ENCODE data around the gene ANO10. TPM values are rescaled to one million over a fixed set of nuclear protein-coding genes. Genes with fewer than 3 reads are reported as not detected.
A peak's percentile ranks its signal among the peaks of the same experiment; 100 is the strongest.

Gene ANO10
- total RNA-seq, 1 donor from 2014 or later, result 41.5 TPM

DNA sequence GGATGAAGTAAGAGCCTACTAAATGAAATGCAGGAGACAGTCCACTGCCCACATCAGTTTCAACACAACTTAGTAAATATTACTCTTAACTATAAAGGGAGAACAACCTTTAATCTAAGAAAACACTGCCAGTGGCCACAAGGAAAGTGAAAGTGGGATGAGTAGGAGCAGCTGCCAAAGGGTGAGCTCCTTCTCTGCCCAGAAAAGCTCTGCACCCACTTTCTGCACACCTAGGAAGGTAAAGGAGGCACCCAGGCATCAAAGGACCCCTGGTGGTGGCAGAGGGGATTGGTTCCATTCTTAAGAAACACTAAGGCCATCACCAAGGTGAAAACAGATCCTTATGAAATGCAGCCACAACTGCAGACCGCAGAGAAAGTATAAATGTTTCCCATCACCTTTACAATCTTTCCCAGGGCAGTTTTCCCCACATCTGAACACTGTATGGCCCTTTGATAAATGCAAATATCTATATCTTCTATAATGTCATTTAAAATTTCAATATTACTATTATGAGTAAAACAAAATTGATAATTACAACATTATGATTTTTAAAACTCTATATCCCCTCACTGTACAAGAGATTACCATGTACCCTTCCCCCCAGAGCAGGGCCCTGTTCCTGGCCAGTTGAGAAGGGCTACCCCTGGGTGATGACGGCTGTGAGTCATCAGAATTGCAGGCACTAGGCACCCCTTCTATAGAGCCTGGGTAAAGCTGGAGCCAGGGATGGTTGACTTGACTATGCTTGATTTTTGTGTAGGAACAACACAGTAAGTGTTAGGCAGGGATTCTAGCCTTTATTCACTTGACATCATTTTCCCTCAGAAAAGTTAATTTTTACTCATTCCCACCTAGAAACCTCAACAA lies 243.5 kb downstream of the ANO10 start:
- peak in 1 of 2 donors; percentile 22 for DNase-seq (ENCODE audit: low read depth in 2 of 2)

DNA sequence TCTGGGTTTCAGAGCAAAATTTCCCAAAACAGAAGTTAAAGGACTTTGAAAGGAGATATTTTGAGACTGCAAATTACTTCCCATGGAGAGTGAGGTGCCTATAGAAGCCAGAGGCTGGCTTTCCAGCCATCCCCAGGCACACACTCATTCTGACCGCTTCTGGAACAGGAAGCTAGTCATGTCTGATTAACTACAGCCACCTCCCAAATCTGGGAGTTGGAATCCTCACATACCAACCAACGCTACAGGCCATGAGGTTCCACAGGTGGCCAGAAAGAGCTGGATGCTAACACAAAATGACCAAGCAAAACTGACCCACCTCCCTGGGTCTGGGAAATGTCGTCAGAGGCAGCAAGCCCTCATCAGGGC lies 248.3 kb downstream of the ANO10 start:
- peak; percentile 21 to 69 for DNase-seq (ENCODE audit: low read depth in 2 of 2)

DNA sequence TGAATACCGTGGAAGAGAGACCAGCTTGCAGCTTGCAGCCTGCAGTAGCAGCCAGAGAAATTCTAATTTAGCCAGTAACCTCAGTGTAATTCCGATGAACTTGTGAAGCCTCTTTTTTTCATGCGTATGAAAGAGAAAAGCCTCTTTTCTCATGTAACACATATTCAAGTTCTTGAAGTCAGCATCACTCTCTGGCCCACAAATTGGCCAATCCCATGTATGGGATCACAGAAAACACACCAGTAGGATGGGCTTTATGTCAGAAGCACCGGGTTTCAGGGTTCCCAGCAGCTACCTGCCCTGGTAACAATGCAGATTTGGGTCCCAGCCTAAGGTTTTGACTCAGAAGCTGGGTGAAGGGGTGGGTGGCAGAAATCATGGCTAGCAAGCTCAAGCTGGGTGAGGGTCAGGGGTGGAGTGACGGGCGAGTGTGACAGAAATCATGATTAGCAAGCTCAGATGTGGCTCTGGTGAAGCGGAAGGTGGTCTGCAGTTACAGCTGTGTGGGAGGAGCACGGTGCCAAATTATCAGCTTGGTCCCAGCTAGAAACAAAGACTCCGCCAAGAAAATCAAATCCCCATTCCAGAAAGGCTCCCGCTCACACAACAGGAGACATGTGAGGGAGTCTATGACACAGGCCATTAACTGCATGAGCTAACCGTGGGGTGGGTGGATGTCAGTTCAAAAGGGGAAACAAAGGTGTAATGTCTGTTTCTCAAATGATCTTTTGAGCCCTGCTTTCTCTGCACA lies 248.8 kb downstream of the ANO10 start:
- DNase-seq (ENCODE audit: low read depth in 2 of 2), result no peak

DNA sequence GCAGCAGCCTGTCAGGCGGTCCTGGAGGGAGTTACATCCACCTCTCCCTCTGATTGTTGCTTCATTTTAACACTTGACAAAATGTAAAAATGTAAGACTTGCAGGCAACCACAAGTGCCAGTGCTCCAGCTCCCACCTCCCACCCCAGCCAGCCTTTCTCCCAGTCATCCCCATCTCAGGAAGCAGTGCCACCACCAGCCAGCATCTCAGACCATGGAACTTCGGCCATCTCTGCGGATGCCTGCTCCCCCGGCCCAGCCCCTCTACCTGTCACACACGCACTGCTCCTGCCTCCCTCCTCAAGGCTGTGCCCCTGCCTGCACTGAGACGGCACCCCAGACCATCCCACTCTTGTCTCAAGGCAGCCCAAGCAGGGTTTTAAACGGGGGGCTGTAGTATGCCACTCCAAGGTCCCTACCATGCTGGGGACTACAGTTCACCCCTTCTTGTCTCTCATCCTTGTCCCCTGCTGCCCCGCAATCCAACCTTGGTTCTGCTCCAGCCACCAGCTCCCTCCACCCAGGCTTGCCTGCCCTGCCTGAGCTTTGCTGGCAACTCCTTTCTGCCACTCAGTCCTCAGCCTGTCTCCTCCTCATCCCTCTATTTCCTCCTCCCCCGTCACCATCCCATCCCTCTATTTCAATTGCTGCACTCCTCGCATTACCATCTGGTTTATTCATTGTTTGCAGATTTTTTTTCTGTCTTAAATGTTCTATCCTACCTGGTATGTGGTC lies 249.6 kb downstream of the ANO10 start:
- DNase-seq (ENCODE audit: low read depth in 2 of 2), result no peak

GRCh38 chr3:43371494-43371893 lies 250.3 kb downstream of the ANO10 start:
- no peak for DNase-seq (ENCODE audit: low read depth in 2 of 2)

DNA sequence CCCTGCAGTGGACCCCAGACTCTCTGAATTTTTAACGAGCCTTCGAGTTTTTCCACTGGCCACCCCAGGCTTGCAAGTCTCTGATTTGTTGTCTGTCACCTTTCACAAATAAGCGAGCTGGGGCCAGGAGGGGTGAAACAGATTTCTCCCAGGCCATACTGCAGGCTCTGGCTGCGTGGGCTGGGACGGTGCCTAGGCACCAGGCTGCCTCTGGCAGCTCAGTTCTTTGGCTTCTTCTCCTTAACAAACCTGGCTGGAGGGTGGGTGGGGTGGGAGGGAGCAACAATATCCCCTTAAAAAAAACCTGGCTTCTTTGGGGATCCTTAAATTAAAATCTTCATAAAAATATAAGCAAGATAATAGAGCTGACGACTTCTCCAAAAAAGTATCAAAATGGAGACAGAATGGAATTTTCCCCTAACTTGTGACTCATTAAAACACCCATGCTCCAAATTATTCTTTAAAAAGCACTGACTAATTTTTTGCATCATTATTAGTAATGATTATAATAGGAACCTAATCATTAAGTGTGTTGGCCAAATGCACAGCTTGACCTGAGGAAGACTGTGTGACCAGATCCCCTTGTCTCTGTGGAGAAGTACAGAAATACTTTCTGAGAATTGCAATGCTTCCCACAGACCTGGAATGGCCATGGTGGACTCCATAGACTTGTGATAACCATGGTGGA lies 251.4 kb downstream of the ANO10 start:
- no peak for DNase-seq (ENCODE audit: low read depth in 2 of 2)

GRCh38 chr3:43369404-43370292 lies 252.2 kb downstream of the ANO10 start:
- DNase-seq (ENCODE audit: low read depth in 2 of 2), result no peak

DNA sequence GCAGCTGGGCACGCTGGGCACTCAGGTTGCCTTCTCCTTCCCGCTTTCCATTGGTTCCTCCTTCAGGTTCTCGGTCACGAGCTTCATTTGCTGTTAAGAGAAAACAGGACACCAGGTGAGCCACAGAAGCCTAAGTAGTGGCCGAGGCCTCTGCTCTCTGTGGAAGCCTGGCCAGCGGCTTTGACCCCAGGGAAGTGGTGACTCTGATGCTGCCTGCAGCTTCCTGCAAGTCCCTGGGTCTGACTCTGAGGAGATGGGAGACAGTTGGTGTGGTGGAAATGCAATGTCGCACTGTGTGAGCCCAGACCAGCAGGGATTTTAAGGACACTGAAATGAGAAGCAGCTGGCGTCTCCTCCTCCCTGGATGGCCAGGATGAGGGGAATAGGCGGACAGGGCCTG lies 254.9 kb downstream of the ANO10 start:
- no peak for DNase-seq (ENCODE audit: low read depth in 2 of 2)

- no peak for DNase-seq (ENCODE audit: low read depth in 2 of 2)
Observed at GRCh38 chr3:43366481-43366880, 255.3 kb downstream of the ANO10 start.

DNA sequence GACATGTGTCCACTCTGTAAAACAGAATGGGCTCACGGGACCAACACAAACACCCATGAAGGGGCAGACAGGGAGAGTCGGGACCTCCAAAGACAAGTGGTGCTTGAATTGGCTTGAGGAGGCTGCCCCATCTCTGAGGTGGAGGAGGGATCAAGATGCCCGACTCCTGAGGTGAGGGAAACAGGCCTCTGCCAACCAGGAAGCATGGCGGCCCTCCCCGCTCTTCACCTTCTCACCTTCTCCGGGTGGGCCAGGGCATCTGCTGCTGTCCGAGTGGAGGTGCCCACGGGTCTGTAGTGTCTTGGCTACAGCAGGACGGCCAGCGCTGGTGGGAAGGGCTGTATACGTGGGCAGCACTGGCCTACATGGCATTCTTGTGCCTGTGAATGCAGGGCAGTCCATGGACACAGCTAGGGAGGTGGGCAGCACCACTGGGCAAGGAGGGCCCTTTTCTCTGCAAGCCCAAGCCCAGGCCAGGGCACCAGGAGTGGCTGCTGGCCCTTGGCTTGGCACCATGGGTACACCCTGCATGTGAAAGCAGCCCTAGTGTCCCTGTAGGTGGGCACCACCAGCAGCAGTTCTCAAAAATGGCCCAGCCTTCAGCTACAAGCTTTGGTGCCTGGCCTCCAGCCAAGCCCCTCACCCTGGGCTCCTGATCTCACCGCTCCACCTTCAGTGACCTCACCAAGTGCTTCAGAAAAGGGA lies 256.1 kb downstream of the ANO10 start:
- no peak for DNase-seq (ENCODE audit: low read depth in 2 of 2)

DNA sequence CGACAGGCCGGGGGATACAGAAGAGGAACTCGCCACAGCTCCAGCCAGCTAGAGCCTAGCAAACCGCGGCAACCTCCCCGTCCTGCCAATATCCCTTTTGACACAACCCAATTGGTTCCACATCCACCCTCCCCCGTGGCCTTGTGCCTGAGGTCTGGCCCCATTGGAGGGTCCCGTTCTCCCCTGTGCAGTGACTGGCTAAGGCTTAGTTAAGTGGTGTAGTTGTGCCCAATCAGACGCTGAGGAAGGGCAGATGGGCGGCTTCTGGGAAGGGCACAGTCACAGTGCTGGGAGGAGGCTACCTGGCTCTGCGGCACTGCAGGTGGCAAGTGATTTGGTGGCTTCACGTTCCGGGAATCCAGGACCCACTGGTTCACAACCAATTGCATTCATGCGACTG lies 256.9 kb downstream of the ANO10 start:
- no peak for DNase-seq (ENCODE audit: low read depth in 2 of 2)

GRCh38 chr3:43364494-43364893 lies 257.3 kb downstream of the ANO10 start:
- DNase-seq (ENCODE audit: low read depth in 2 of 2), result no peak

DNA sequence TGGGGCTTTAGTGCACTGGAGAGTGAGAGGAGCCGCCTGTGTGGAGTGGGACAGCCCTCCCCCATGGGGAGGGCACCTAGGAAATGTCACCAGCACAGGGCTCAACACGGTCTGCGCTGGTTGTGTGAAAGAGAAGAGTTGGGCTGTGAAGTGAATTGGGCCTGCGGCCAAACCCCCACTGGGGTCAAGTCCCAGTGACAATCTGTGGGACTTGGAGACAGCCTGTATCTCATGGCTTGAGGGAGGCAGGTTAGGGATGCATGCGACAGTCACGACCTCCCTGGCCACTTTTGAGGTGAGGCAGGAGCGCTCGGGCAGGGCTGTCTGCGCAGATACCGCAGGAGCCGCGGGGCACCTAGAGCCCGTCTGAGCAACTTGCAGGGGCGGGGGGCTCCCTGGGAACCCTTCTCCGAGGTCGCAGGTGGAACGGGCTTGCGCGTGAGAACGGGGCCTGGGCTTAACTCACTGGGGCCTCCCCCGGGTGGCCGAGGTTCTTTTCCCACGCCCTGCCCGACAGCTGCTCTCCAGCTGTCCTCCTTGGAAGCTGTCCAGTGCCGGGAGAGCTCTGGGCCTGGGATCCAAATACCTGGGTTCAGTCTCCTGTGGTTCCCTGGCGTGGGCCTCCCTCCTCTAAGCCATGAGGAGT lies 258.1 kb downstream of the ANO10 start:
- no peak for DNase-seq (ENCODE audit: low read depth in 2 of 2)

GRCh38 chr3:43362961-43363360 lies 258.9 kb downstream of the ANO10 start:
- no peak for DNase-seq (ENCODE audit: low read depth in 2 of 2)

DNA sequence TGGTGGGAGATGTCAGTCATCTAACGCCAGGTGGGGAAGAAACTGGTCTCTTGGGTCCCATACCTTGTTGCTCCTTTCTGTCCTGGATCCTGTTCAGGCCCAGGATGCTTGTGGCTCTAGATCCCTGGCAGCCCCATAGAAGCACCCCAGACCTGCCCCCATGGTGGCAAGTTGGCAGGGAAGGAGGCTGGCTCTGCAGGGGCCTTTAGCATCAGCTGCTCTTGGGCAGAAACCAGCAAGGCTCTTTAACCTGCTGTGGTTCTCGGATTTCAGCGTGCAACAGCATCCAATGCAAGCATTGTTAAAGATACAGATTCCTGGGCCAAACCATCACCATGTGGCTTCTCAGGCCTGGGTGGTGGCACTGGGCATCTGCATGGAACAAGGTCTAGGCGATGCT lies 259.6 kb downstream of the ANO10 start:
- DNase-seq (ENCODE audit: low read depth in 2 of 2), result no peak

DNA sequence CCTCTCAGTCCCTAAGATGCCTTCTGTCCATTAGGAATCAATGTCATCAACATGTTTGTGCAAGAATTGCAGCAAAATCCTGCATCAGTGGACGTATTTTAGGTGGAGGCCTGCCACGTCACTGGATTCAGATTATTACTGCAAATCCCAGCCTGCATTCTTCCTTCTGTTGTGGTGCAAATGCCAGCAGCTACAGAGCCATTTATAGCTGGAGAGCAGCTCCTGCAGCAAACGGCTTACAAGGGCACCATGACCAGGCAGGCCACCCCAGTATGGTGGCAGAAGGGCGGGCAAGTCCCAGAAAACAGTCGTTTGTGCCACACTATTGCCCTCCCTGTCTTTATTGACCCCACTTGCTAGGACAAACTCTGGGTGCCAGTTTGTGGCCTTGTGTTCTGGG lies 260.7 kb downstream of the ANO10 start:
- no peak for DNase-seq (ENCODE audit: low read depth in 2 of 2)

DNA sequence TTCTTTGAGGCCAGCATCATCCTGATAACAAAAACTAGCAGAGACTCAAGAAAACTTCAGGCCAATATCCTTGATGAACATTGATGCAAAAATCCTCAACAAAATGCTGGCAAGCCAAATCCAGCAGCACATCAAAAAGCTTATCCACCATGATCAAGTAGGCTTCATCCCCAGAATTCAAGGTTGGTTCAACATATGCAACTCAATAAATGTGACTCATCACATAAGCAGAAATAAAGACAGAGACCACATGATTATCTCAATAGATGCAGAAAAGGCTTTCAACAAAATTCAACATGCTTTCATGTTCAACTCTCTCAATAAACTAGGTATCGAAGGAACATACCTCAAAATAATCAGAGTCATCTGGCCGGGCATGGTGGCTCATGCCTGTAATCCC lies 265.8 kb downstream of the ANO10 start:
- DNase-seq (ENCODE audit: low read depth in 2 of 2), result peak; percentile 27 to 29

- no peak for DNase-seq (ENCODE audit: low read depth in 2 of 2)
Observed at GRCh38 chr3:43353923-43354670, 267.7 kb downstream of the ANO10 start.

- no peak for DNase-seq (ENCODE audit: low read depth in 2 of 2)
Observed at GRCh38 chr3:43353393-43353792, 268.4 kb downstream of the ANO10 start.

Data from lung microvascular endothelial cell (primary cell).